GM13976 (cell line): ENCODE data around the gene RERE.

Experiments
- DNase-seq: peaks from one replicate; pipeline ENCODE4 v3.0.0; 2012; ENCODE audit warnings: low spot score
- in situ Hi-C: fragments of 300-500 bp; cut with MboI; formaldehyde crosslinking; loops from one replicate; pipeline ENCODE4 v1.12.0; 2022; ENCODE audit warnings: low sequenced_read_pairs, mixed read lengths, inconsistent platforms; ENCODE audit not compliant: unreplicated experiment
- TF ChIP-seq, protein P1 (sequence below): IDR thresholded peaks from 2 replicates; pipeline ENCODE4 v1.5.1; 2012; ENCODE audit warnings: borderline replicate concordance, mild to moderate bottlenecking; ENCODE audit not compliant: insufficient read depth; ENCODE audit errors: extremely low read depth, missing control alignments, control extremely low read depth

The RERE gene

DNA sequence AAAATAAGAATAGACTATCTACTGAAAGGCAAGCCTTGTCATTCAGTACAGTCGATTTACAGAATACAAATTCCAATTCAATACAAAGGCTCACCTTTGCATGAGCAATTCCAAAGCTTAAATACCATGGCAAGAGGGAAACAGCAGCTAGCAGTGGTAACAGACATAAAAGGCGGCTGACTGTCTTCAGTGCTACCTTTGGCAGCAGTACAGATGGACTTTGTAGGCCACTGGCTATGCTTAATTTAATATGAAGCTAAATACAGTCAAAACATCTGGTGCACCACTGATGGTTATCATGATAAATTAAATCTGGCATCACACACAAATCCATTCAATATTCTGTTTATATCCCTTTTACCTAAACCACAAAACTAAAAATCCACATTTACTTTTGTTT is 62.4 kb downstream of the RERE start:
- TF ChIP-seq, protein P1, sequence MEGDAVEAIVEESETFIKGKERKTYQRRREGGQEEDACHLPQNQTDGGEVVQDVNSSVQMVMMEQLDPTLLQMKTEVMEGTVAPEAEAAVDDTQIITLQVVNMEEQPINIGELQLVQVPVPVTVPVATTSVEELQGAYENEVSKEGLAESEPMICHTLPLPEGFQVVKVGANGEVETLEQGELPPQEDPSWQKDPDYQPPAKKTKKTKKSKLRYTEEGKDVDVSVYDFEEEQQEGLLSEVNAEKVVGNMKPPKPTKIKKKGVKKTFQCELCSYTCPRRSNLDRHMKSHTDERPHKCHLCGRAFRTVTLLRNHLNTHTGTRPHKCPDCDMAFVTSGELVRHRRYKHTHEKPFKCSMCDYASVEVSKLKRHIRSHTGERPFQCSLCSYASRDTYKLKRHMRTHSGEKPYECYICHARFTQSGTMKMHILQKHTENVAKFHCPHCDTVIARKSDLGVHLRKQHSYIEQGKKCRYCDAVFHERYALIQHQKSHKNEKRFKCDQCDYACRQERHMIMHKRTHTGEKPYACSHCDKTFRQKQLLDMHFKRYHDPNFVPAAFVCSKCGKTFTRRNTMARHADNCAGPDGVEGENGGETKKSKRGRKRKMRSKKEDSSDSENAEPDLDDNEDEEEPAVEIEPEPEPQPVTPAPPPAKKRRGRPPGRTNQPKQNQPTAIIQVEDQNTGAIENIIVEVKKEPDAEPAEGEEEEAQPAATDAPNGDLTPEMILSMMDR = no peak
- in situ Hi-C loops = no loop called here
- DNase-seq = no peak

DNA sequence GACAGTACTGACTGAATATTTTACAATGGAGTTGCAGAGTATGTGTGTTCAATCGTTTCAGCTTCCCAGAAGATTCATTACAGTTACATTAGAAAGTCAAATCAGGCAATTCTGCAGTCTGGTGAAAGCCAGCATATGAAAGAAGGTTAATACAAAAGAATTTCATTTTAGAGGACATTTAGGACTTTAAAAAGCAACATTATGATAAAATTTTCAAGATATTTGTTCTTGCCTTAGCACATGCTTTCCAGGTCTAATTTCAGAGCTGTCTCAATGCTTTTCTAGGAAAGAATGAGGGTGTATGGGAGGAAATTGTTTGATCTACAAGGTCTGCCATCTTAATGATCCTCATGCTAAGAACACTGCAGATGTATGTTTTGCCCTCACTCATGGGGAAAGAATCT is 63.2 kb downstream of the RERE start:
- TF ChIP-seq, protein P1 = no peak
- in situ Hi-C loops = no loop called here
- no peak for DNase-seq

DNA sequence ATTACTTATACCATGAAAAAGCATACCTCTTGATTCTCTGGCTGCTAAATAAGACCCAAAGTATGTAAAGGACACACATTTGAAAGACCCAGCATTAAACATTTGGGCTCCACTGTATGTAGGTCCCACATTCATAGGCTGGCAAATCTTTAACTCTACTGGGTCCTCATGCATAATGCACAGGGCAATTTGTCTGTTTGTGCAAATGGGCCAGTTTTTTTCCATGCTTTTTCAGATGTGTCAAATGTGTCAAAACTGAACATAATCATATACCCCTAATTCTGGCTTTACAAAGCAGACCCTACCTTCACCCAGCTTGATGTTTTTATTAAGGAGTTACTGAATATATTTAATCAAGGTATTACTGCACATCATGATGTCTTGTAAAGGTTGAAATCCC is 63.7 kb downstream of the RERE start:
- DNase-seq = no peak
- in situ Hi-C loops = no loop called here
- TF ChIP-seq, protein P1 = no peak

DNA sequence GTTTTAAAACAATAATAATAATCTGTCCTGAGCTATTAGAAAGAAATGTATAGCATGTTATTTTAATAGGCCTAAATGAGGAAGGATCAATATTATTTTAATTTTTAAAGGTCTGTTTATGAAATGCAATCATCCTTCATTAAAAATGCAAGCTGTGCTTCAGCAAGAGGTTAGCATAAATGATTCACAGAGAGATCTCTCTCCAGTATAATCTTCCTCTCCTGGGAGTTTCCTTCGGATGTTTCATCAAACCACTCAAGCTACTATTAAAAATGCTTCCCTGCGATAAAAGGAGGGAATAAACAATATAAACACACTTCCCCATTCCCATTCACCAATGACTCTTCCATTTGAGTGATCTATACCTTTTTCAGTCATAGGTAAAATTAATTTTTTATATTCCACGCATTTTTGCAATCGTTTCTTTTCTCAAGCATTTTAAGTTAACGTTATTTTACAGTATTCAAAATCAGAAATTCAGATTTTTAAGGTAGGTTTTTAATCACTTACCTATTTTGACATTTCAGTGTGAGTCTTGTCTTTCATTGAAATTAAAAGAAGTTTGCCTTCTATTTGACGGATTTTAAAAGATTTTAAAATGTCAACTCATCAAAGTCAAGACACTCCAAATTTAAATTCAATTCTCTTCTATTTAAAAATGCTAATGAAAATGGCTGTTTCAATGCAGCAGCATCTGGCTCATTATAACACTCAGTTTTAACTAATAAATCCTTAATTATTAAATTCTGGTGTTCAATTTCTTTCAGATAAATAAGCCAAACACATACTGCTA is 64.3 kb downstream of the RERE start:
- no peak for DNase-seq
- in situ Hi-C loops = no loop called here

DNA sequence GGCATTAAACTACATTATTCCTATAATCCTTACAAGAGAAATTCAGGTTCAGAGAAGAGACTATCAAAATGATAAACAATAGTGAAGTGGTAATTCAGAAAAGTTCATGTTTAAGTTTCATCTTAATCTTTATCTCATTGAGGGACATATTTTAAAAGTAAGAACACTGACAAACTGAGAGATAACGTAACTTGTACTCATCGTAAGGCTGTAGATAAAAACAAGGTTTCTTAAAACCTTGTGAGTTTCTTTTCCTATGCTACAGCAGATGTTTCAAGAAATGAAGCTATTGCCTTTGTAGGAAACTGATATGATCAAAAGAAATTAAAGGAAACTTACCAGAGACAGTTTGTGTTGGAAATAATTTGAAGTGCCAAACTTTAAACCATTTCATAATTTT is 65.0 kb downstream of the RERE start:
- TF ChIP-seq, protein P1 = no peak
- DNase-seq = no peak
- in situ Hi-C loops = no loop called here

More for the DNA sequence above, 64.3 kb downstream of the RERE start:
- TF ChIP-seq, protein P1 = no peak

DNA sequence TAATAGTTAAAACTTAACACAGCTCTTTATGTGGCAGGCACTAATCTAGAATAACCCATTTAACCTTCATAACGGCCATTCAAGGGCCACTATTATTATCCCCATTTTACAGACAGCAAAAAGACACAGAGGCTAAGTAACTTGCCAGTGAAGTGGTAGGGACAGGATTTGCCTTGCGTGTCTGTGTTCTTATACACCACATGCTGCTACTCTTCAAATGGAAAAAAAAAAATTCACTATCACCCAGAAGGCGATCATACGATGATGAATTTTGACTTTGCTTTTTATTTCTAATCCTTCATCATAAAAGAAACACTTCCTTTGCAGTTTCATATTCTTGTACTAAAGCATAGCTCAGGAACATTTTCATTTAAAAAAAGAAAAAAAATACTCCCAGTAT is 65.5 kb downstream of the RERE start:
- in situ Hi-C loops = no loop called here
- TF ChIP-seq, protein P1 = no peak
- DNase-seq = no peak
